ENCODE results near the gene AUTS2.

AUTS2 gene

DNA sequence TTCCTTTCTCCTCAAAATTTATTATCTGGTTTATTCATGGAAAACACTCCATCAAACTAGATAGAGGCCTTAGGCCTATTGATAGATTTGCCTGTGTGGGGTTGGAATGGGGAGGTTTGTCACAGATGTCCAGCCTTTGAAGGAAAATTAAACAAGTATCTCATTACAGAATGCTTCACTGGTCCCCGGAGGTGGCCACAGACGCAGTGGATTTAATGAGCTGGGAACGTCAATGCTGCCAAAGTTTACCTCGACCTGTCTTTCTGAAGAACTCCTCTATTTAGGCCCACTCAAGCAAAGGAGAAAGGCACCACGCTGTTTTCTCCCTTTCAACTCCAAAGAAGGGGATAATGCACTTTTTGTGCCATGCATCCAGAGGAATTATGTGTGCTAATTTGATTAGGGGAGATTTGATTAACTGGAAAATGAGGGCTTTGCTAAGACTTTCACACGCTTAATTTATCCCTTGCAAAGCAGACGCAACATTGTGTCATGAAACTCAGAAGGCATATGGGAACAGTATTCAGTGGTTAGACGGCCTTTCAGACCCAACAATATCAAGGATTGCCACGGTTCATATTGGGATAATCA is 974.9 kb downstream of the AUTS2 start:
- no peaks in the 10 kb centered on the region for H3K4me1 Mint-ChIP-seq (ENCODE audit: low read depth)
- no peak overlapping the region for H3K4me3 Mint-ChIP-seq

DNA sequence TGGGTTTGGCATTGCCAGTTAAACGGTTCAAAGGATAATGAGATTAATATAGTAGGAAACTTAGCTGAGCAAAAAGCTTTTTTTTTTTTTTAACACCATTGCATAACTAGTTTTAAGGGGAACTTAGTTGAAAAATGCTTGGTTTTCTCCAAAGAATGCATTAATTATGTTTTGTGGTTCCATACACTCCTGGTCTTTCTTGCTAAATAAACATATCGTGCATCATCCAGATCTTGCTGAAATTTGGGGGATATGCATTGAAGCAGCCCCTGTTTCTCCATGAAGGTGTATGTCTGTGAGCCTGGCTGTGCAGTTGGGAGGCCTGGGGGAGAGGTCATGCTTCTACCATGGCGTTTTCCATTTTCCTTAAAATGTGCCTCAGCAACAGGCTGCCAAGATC is 975.4 kb downstream of the AUTS2 start:
- Mint-ChIP-seq H3K27ac (no peak overlapping the region), H3K4me1 (ENCODE audit: low read depth) (no peaks in the 10 kb centered on the region), H3K4me3 (no peak overlapping the region), H3K36me3 (ENCODE audit: low read depth) (no peaks in the 10 kb centered on the region), H3K9me3 (no peaks in the 10 kb centered on the region), H3K27me3 (ENCODE audit: low read depth) (no peaks in the 10 kb centered on the region)
- no peak for DNase-seq (ENCODE audit: low spot score)

More for the DNA sequence above, 974.9 kb downstream of the AUTS2 start:
- Mint-ChIP-seq H3K36me3 (ENCODE audit: low read depth) (no peaks in the 10 kb centered on the region), H3K9me3 (no peaks in the 10 kb centered on the region), H3K27ac (no peak overlapping the region), H3K27me3 (ENCODE audit: low read depth) (no peaks in the 10 kb centered on the region)
- no peak for DNase-seq (ENCODE audit: low spot score)

- H3K36me3 Mint-ChIP-seq (ENCODE audit: low read depth): no peaks in the 10 kb centered on the region
- DNase-seq (ENCODE audit: low spot score): no peak
- H3K27ac Mint-ChIP-seq: no peak overlapping the region
- H3K4me3 Mint-ChIP-seq: no peak overlapping the region
- no peaks in the 10 kb centered on the region for H3K27me3 Mint-ChIP-seq (ENCODE audit: low read depth)
- H3K4me1 Mint-ChIP-seq (ENCODE audit: low read depth): no peaks in the 10 kb centered on the region
- H3K9me3 Mint-ChIP-seq: no peaks in the 10 kb centered on the region
Measured at GRCh38 chr7:70574314-70574834, 976.1 kb downstream of the AUTS2 start.

GRCh38 chr7:70574970-70575799 is 976.9 kb downstream of the AUTS2 start:
- Mint-ChIP-seq H3K27me3 (ENCODE audit: low read depth) (no peaks in the 10 kb centered on the region), H3K9me3 (no peaks in the 10 kb centered on the region), H3K27ac (no peak overlapping the region), H3K4me3 (no peak overlapping the region), H3K36me3 (ENCODE audit: low read depth) (no peaks in the 10 kb centered on the region), H3K4me1 (ENCODE audit: low read depth) (no peaks in the 10 kb centered on the region)
- DNase-seq (ENCODE audit: low spot score): no peak

DNA sequence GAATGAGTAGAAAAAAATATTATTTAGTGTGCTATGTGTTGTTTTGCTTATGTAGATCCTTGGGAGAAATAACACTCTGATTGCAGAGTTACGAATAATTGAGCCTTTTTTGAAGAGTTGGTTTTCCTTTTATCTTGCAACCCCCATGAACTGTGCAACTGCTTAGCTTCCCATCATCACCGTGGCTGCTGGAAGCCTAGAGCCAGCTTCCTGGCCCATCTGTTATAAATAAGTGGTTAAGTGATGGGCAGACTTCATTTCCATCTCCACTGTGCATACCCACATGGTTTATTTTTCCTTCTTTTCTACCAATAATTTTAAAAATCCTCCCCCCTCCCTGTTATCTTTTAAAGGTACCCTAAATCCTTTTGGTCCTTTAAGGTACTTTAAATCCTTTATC is 978.8 kb downstream of the AUTS2 start:
- H3K27me3 Mint-ChIP-seq (ENCODE audit: low read depth): no peaks in the 10 kb centered on the region
- no peak overlapping the region for H3K4me3 Mint-ChIP-seq
- no peaks in the 10 kb centered on the region for H3K36me3 Mint-ChIP-seq (ENCODE audit: low read depth)
- H3K27ac Mint-ChIP-seq: no peak overlapping the region
- no peaks in the 10 kb centered on the region for H3K9me3 Mint-ChIP-seq
- no peak for DNase-seq (ENCODE audit: low spot score)
- H3K4me1 Mint-ChIP-seq (ENCODE audit: low read depth): no peaks in the 10 kb centered on the region

- Mint-ChIP-seq H3K36me3 (ENCODE audit: low read depth) (no peaks in the 10 kb centered on the region), H3K4me3 (no peak overlapping the region)
Measured at GRCh38 chr7:70578131-70578530, 979.9 kb downstream of the AUTS2 start.

DNA sequence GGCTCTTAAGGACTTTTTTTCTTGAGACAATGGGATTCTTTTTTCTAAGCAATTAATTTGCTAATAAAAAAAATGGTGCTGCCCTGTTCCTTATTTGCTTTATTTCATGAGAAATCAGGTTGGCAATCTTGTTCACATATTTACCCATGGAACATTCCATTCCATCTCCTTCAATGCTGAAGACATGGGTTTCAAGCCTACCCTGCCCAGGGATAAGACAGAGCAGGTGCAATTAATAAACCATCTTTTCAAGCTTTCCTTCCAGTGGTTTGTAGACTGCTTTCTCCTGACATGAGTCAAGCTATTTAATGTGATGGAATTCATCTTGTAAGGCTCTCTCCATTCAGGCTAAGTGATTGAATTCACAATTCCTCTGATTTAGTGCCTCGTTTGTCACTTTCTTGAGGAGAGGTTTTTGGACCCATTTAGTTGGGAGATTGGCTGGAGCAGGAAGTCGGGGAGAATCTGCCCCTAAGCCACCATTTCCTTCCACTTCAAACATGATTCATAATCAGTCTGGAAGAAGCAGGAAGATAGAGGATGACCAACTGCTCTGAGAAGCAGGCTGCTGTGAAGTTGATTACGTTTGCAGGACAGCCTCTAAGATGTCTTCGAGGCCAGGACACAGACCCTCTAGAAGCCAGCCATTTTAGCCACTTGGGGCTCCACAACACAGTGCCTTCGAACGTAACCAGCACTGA is 981.3 kb downstream of the AUTS2 start:
- Mint-ChIP-seq H3K4me3 (no peak overlapping the region), H3K9me3 (no peaks in the 10 kb centered on the region), H3K4me1 (ENCODE audit: low read depth) (no peaks in the 10 kb centered on the region), H3K36me3 (ENCODE audit: low read depth) (no peaks in the 10 kb centered on the region), H3K27ac (no peak overlapping the region), H3K27me3 (ENCODE audit: low read depth) (no peaks in the 10 kb centered on the region)
- no peak for DNase-seq (ENCODE audit: low spot score)

More at GRCh38 chr7:70578131-70578530, 979.9 kb downstream of the AUTS2 start:
- no peak overlapping the region for H3K27ac Mint-ChIP-seq
- no peaks in the 10 kb centered on the region for H3K27me3 Mint-ChIP-seq (ENCODE audit: low read depth)
- DNase-seq (ENCODE audit: low spot score): no peak
- H3K4me1 Mint-ChIP-seq (ENCODE audit: low read depth): no peaks in the 10 kb centered on the region
- H3K9me3 Mint-ChIP-seq: no peaks in the 10 kb centered on the region

DNA sequence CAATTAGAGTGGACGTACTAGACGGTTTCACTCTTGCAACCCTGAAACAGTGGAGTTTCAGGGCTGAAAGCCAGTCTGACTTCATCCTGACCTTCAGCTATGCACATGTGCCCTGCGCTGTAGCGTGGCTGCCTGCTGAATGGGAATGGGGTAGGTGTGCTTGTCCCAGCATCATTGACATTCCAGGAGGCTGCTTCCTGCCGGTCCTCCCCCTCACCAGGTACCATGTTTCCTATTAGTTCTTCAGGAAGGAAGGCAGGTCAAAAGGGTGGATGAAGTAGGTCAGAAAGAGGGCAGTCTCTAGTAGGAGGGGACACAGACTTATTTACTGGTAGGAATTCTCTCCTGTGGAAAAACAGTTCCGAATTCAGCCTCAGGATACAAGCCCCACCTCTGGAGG is 981.9 kb downstream of the AUTS2 start:
- no peaks in the 10 kb centered on the region for H3K4me1 Mint-ChIP-seq (ENCODE audit: low read depth)
- H3K36me3 Mint-ChIP-seq (ENCODE audit: low read depth): no peaks in the 10 kb centered on the region
- H3K9me3 Mint-ChIP-seq: no peaks in the 10 kb centered on the region
- no peaks in the 10 kb centered on the region for H3K27me3 Mint-ChIP-seq (ENCODE audit: low read depth)
- no peak overlapping the region for H3K27ac Mint-ChIP-seq
- no peak for DNase-seq (ENCODE audit: low spot score)
- no peak overlapping the region for H3K4me3 Mint-ChIP-seq

GRCh38 chr7:70582927-70583895 is 984.9 kb downstream of the AUTS2 start:
- no peaks in the 10 kb centered on the region for H3K4me1 Mint-ChIP-seq (ENCODE audit: low read depth)
- DNase-seq (ENCODE audit: low spot score): no peak
- H3K27ac Mint-ChIP-seq: no peak overlapping the region
- H3K27me3 Mint-ChIP-seq (ENCODE audit: low read depth): no peaks in the 10 kb centered on the region
- no peak overlapping the region for H3K4me3 Mint-ChIP-seq
- no peaks in the 10 kb centered on the region for H3K9me3 Mint-ChIP-seq
- H3K36me3 Mint-ChIP-seq (ENCODE audit: low read depth): no peaks in the 10 kb centered on the region

- Mint-ChIP-seq H3K36me3 (ENCODE audit: low read depth) (no peaks in the 10 kb centered on the region), H3K4me3 (no peak overlapping the region), H3K27me3 (ENCODE audit: low read depth) (no peaks in the 10 kb centered on the region), H3K9me3 (no peaks in the 10 kb centered on the region), H3K4me1 (ENCODE audit: low read depth) (no peaks in the 10 kb centered on the region), H3K27ac (no peak overlapping the region)
- DNase-seq (ENCODE audit: low spot score): no peak
Measured at GRCh38 chr7:70583965-70584883, 985.9 kb downstream of the AUTS2 start.

GRCh38 chr7:70585071-70585470 is 986.8 kb downstream of the AUTS2 start:
- no peaks in the 10 kb centered on the region for H3K36me3 Mint-ChIP-seq (ENCODE audit: low read depth)
- no peaks in the 10 kb centered on the region for H3K4me1 Mint-ChIP-seq (ENCODE audit: low read depth)
- no peaks in the 10 kb centered on the region for H3K9me3 Mint-ChIP-seq
- no peak overlapping the region for H3K27ac Mint-ChIP-seq
- no peak for DNase-seq (ENCODE audit: low spot score)
- no peak overlapping the region for H3K4me3 Mint-ChIP-seq
- H3K27me3 Mint-ChIP-seq (ENCODE audit: low read depth): no peaks in the 10 kb centered on the region

DNA sequence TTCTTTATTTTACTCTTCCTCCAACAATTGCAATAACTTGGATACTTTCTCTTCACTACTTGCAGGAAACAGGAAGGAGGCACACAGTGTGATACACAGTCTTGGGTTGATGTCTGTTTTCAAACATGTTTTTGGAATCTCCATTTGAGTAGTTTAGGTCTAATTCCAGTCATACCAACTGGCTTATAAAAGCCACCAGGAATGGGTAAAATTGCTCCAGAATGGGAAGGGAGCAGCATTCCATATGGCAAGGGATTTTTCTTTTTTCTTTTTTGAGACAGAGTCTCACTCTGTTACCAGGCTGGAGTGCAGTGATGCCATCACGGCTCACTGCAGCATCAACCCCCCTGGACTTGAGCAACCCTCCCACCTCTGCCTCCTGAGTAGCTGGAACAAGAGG is 988.5 kb downstream of the AUTS2 start:
- Mint-ChIP-seq H3K9me3 (no peaks in the 10 kb centered on the region), H3K36me3 (ENCODE audit: low read depth) (no peaks in the 10 kb centered on the region), H3K4me1 (ENCODE audit: low read depth) (no peaks in the 10 kb centered on the region), H3K27ac (no peak overlapping the region), H3K4me3 (no peak overlapping the region), H3K27me3 (ENCODE audit: low read depth) (no peaks in the 10 kb centered on the region)
- DNase-seq (ENCODE audit: low spot score): no peak

Measured in T-helper 2 cell treated with Interferon-gamma antibody and Interleukin-4, amounts not matched to agents 5 μg/mL and 100 μg/mL, for 36 hours (primary cell).